ENCODE measurements around the gene IPCEF1. TPM values are rescaled to one million over a fixed set of nuclear protein-coding genes. Genes with fewer than 3 reads are reported as not detected.

The IPCEF1 gene
- total and polyA plus RNA-seq, 2 experiments from 2014 or later = 0.15 TPM; not detected in 1

DNA sequence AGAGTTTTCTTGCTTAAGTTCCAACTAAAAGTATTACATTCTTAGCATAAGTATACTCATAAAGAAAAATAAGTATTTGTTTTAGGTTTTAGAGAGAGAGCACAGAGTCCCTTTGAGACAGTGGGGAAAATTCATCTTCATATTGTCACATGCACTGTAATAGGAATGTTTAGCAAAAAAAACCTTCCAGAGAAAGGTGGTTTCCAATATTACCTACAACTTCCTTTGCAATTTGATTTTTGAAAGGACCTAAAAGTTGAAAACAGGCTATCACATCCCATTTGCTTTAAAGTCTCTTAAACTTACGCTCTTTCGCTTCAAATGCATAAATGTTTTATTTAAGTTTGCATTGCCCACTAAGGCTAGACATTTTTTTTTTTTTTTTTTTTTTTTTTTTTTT is 231.2 kb downstream of the IPCEF1 start:
- Histone ChIP-seq H3K4me1 (ENCODE audit: low read depth) (no peaks in the 10 kb centered on the region), H3K4me3 (no peak overlapping the region), H3K36me3 (no peaks in the 10 kb centered on the region), H3K27me3 (no peaks in the 10 kb centered on the region), H3K27ac (no peak overlapping the region), H3K9me3 (ENCODE audit: low read depth) (no peaks in the 10 kb centered on the region)
- no peak for DNase-seq (ENCODE audit: low read depth in 1 of 2, low spot score in 1 of 2)
- TF ChIP-seq, protein P1, sequence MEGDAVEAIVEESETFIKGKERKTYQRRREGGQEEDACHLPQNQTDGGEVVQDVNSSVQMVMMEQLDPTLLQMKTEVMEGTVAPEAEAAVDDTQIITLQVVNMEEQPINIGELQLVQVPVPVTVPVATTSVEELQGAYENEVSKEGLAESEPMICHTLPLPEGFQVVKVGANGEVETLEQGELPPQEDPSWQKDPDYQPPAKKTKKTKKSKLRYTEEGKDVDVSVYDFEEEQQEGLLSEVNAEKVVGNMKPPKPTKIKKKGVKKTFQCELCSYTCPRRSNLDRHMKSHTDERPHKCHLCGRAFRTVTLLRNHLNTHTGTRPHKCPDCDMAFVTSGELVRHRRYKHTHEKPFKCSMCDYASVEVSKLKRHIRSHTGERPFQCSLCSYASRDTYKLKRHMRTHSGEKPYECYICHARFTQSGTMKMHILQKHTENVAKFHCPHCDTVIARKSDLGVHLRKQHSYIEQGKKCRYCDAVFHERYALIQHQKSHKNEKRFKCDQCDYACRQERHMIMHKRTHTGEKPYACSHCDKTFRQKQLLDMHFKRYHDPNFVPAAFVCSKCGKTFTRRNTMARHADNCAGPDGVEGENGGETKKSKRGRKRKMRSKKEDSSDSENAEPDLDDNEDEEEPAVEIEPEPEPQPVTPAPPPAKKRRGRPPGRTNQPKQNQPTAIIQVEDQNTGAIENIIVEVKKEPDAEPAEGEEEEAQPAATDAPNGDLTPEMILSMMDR (IDR thresholded peaks at IDR 0.05; ENCODE audit: low read depth, low read length) = no peak

GRCh38 chr6:154123155-154123956 is 233.2 kb downstream of the IPCEF1 start:
- TF ChIP-seq, protein P1 (IDR thresholded peaks at IDR 0.05; ENCODE audit: low read depth, low read length) = no peak
- no peak overlapping the region for H3K27ac ChIP-seq
- no peak for DNase-seq (ENCODE audit: low read depth in 1 of 2, low spot score in 1 of 2)

DNA sequence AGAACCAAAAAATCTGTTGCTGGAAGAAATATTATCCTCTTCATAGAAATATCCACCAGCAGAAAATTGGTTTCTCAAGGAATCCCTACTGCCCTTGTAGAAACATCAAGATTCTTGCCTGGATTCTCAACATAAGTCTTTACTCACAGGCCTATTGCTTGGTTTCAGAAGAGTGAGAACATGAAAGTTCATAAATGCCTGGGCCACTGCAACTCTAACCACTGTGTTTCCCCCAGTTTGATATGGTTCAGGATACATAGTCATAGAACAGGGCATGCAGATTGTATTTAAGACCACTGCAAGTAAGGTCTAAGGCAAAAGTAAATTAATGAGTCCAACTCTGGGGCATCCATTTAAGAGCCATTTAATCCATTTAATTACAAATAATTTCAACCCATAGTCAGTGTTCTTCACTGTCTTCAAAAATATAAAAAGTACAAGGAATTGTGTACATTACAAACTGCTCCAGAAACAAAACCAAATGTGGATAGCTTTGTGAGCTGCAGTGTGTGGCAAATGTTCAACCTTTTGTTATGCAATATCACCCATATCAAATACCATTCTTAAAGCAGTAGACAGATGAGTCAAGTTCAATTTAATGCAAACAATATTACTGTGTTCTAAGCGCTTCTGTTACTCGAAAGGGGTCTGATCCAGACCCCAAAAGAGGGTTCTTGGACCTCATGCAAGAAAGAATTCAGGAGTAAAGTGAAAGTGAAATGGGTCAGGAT is 234.2 kb downstream of the IPCEF1 start:
- TF ChIP-seq, protein P1 (IDR thresholded peaks at IDR 0.05; ENCODE audit: low read depth, low read length) = no peak
- Histone ChIP-seq H3K27me3 (no peaks in the 10 kb centered on the region), H3K9me3 (ENCODE audit: low read depth) (no peaks in the 10 kb centered on the region), H3K36me3 (no peaks in the 10 kb centered on the region), H3K4me1 (ENCODE audit: low read depth) (no peaks in the 10 kb centered on the region), H3K27ac (no peak overlapping the region), H3K4me3 (no peak overlapping the region)
- DNase-seq (ENCODE audit: low read depth in 1 of 2, low spot score in 1 of 2) = no peak

More at GRCh38 chr6:154123155-154123956, 233.2 kb downstream of the IPCEF1 start:
- Histone ChIP-seq H3K4me1 (ENCODE audit: low read depth) (no peaks in the 10 kb centered on the region), H3K36me3 (no peaks in the 10 kb centered on the region), H3K27me3 (no peaks in the 10 kb centered on the region), H3K9me3 (ENCODE audit: low read depth) (no peaks in the 10 kb centered on the region), H3K4me3 (no peak overlapping the region)

DNA sequence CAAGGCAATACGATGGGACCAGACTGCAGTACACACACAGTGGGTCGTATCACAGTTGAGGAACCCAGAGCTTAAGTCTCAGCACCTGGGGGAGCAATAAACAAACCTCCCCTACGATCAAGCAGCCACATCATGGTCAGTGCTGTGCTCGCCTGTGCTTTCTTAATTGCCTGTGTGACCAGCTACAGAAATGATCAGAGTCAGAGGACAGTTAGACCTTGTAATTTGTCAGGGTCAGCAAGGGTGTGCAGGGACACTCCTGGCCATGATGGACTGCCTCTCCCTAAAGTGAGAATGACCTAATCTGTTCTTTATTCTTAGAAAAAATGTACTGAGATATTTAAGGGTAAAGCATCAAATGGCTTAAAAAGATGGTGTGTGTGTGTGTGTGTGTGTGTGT is 239.1 kb downstream of the IPCEF1 start:
- DNase-seq (ENCODE audit: low read depth in 1 of 2, low spot score in 1 of 2) = no peak
- Histone ChIP-seq H3K27ac (no peak overlapping the region), H3K4me1 (ENCODE audit: low read depth) (no peaks in the 10 kb centered on the region), H3K4me3 (no peak overlapping the region), H3K27me3 (no peaks in the 10 kb centered on the region), H3K9me3 (ENCODE audit: low read depth) (no peaks in the 10 kb centered on the region), H3K36me3 (no peaks in the 10 kb centered on the region)
- TF ChIP-seq, protein P1 (IDR thresholded peaks at IDR 0.05; ENCODE audit: low read depth, low read length) = no peak

DNA sequence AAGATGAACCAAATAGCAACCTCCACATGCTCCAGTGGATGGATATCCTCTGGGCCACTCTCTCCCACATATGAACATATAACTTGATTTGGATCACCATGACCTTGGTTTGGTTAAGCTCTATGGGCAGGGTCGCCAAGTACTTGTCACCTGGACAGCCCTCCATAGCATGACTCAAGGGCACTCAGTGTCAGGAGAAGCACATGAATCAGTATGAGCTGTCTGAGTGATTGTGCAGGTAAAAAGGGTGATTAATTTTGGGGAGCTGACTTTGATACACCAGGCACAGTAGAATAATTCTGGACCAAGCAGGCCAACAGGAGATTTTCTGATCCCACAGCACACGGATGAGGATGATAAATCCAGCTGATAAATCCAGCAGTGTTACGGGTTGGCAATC is 243.2 kb downstream of the IPCEF1 start:
- Histone ChIP-seq H3K27me3 (no peaks in the 10 kb centered on the region), H3K4me1 (ENCODE audit: low read depth) (no peaks in the 10 kb centered on the region), H3K36me3 (no peaks in the 10 kb centered on the region), H3K27ac (no peak overlapping the region), H3K9me3 (ENCODE audit: low read depth) (no peaks in the 10 kb centered on the region), H3K4me3 (no peak overlapping the region)
- TF ChIP-seq, protein P1 (IDR thresholded peaks at IDR 0.05; ENCODE audit: low read depth, low read length) = no peak
- DNase-seq (ENCODE audit: low read depth in 1 of 2, low spot score in 1 of 2) = no peak
